ENCODE measurements around the gene MEIS2.

Gene MEIS2

GRCh38 chr15:36977659-36978058 lies 122.7 kb downstream of the MEIS2 start:
- FAIRE-seq (no peak), DNase-seq (ENCODE audit: insufficient read length, low spot score) (no peak)

- no peak for FAIRE-seq
- no peak for DNase-seq (ENCODE audit: insufficient read length, low spot score)
These were observed 127.6 kb downstream of the MEIS2 start for GRCh38 chr15:36972704-36973103.

- DNase-seq (ENCODE audit: insufficient read length, low spot score) (no peak), FAIRE-seq (no peak)
These were observed 129.8 kb downstream of the MEIS2 start for GRCh38 chr15:36970522-36970921.

GRCh38 chr15:36967929-36968328 lies 132.4 kb downstream of the MEIS2 start:
- DNase-seq (ENCODE audit: insufficient read length, low spot score) (no peak), FAIRE-seq (no peak)

GRCh38 chr15:36966708-36967107 lies 133.6 kb downstream of the MEIS2 start:
- FAIRE-seq (no peak), DNase-seq (ENCODE audit: insufficient read length, low spot score) (no peak)

DNA sequence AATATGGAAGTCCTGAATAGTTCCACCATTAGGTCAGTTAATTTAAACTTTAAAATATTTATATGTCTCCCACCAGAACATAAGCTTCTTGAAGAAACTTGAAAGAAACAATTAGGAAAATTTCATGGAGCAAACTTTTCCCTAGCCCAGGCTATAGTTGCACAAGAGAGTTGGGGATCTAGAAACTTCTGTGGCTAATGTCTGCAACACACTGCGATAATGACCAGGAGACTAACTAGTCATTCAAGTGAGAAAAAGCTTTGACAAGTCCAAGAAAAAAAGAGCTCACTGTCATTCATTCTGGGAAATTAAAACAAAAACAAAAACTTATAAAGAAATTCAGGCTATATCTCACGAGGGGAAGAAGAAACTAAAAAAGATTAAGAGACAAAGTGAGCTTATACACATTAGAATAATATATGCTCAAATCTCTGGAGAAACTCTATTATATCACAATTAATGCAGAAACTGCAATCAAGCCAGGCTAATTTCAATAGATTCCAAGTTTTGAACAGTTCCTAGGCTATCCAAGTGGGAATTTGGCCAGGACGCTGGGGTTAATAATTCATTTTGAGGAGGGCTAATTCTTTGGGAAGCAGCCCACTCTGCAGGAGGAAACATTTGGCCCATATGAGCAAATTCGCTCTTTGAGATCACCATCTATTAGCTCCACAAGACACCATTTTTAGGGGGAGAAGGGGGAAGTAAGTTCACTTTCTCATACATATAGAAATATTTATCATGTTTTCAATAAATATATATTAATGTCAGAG lies 134.6 kb downstream of the MEIS2 start:
- DNase-seq (ENCODE audit: insufficient read length, low spot score) (no peak), FAIRE-seq (no peak)

DNA sequence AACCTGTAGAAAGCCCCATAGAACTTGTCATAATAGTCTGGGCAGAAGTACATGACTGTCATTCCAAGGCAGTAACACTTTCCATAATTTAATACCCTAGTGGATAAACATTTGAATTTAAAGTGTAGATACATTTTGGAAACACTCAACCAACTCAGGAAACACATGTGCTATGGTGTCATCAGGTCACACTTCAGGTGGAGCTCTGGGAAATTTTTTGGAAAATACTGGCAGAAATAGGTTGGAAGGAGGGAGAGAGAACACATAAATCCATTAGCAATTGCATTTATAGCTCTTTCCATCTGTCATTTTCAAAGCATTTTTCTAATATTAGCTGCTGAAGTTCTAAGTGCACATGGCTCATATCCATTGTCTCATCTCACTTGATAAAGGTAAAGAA lies 135.7 kb downstream of the MEIS2 start:
- DNase-seq (ENCODE audit: insufficient read length, low spot score) (no peak), FAIRE-seq (no peak)

GRCh38 chr15:36961956-36962355 lies 138.4 kb downstream of the MEIS2 start:
- FAIRE-seq (no peak), DNase-seq (ENCODE audit: insufficient read length, low spot score) (no peak)

GRCh38 chr15:36960947-36961227 lies 139.5 kb downstream of the MEIS2 start:
- DNase-seq (ENCODE audit: insufficient read length, low spot score) (no peak), FAIRE-seq (no peak)

DNA sequence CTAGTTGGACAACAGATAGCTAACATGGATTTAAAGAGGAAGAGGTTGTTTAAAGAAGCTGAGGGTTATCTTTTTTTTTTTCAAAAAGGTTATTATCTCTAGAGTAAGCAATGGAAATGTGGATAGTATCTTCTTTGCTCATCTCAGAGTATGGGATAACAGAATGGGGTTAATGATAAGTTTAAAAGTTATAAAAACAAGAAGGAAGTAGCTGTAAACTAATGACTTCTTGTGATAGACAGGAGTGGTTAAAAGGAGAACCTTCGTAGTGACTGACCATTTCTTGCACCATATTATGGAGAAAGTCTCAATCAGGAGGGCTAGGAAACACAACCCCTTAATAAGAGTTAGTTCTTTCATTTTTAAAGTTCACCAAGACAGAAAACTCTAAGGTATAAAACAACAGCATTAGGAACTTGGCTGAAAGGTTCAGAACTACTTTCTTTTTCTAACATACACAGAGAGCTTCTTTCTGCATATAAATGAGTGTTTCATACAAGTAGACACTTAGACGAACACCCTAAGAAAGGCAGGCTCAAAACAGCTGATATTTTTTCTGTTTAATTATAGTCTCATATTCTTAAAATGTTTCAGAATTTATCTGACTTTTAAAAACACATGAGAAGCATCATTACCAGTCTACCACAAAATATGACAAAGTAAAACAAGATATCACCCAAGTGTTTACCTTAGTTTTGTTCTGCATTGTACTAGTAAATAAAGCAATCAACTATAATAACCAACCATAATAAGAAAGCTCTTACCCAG lies 140.0 kb downstream of the MEIS2 start:
- FAIRE-seq (no peak), DNase-seq (ENCODE audit: insufficient read length, low spot score) (no peak)

DNA sequence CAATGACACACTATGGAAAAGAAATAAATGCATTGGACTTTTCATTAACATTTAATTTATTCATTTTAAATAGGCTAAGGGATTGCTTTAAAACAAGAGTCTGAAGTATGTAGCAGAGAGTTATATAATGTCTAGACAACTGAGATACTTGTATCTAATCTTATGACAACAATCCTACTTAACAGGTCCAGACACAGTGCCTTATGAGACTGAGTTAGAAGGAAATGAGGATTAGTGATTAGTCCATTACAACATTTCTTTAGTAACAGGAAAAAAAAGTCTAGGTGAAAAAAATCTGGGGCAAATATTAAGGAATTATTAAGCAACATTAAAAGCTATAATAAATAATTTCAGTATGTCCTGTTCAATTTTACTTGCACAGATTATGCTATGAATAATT lies 140.6 kb downstream of the MEIS2 start:
- FAIRE-seq (no peak), DNase-seq (ENCODE audit: insufficient read length, low spot score) (no peak)

- no peak for FAIRE-seq
- no peak for DNase-seq (ENCODE audit: insufficient read length, low spot score)
These were observed 141.7 kb downstream of the MEIS2 start for GRCh38 chr15:36958606-36959005.

GRCh38 chr15:36954486-36954885 lies 145.9 kb downstream of the MEIS2 start:
- FAIRE-seq, result no peak
- no peak for DNase-seq (ENCODE audit: insufficient read length, low spot score)

GRCh38 chr15:36953346-36953745 lies 147.0 kb downstream of the MEIS2 start:
- DNase-seq (ENCODE audit: insufficient read length, low spot score) (no peak), FAIRE-seq (no peak)

DNA sequence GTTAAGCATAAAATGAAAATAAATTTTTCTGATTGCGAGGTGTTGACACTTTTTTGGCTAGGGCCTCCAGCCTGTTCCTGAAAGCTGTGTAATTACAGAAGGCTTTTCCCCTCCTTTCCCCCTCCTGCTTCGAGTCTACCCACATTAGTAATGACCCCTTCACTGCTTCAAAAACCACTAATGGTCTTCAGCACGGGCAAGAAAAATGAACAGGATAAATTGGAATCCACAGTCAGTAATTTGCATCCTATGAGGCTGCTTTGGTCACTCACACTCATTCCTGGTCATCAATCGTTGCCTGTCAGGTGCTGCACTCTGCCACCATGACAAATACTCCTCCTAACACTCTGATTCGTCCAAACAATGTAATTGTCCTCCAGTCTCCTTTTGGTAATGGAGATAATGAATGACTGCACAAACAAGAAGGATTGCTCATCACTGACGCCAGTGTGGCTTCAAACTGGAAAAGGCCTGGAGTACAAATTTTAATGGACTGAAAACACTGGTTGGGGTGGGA lies 148.6 kb downstream of the MEIS2 start:
- no peak for DNase-seq (ENCODE audit: insufficient read length, low spot score)
- FAIRE-seq, result no peak

DNA sequence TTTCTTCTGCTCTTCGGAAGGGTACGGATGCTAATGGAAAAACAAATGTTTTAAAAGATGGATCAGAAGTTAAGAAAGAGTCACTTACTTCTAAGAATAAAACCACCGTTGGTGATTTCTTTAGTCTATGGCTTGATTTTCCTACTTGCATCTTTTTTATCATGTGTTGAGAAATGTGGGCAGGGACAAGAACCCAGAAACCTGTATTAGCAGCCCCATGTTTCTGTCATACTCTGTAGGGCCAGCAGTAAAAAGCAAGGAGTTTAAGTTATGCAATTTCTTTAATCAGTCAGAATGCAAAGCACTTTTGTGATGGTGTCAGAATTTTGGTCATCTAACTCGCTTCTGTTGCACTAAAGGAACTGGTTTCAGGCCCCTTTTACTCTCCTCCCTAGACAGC lies 150.0 kb downstream of the MEIS2 start:
- no peak for DNase-seq (ENCODE audit: insufficient read length, low spot score)
- FAIRE-seq, result no peak

DNA sequence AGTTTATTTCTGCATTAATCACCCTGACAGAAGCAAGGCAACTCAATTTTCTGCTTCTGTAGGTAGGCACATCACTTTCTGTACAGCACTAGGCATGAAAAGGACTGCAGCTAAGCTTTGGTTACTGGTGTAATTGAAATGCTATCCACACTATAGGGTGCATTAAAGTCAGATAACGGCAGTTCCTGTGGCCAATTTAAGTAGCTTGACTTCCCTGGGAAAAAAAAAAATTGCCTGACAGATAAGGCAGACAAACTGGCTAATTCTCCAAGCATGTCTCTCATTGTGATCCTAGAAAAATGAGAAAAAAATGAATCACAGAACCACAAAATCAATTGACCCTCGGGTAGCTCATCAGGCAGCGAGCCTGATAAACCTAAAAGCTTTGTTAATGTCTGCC lies 151.4 kb downstream of the MEIS2 start:
- FAIRE-seq (no peak), DNase-seq (ENCODE audit: insufficient read length, low spot score) (no peak)

DNA sequence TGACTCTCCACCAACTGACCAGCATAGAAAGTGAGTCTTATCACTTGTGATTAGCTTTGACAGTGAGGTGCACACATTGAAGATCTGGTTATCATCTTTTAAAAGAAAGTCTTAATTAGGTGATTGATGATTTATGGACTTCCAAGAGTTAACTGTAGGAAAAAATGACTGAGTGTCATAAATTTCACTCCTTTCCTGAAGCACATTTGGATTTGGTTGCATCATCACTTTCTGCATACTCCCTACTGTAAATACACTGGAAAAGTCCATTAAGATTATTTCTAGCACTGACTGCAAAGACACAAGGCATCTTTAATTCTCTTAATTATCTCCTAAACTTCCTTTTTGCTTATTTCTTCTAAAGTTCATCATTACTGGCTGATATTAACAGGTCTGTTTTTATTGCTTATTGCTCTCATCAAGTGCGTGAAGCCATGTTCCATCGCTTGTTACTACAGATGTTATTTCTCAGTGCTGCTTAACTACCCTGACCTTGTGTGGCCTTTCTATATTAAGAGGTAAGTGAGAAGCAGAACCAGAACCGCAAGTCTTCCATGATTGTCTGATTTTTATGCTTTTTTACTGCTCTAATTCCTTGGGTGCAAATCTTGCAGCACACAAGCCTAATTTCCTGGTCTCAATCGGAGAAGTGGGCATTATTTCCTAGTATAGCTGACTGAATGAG lies 153.2 kb downstream of the MEIS2 start:
- DNase-seq (ENCODE audit: insufficient read length, low spot score) (no peak), FAIRE-seq (no peak)

DNA sequence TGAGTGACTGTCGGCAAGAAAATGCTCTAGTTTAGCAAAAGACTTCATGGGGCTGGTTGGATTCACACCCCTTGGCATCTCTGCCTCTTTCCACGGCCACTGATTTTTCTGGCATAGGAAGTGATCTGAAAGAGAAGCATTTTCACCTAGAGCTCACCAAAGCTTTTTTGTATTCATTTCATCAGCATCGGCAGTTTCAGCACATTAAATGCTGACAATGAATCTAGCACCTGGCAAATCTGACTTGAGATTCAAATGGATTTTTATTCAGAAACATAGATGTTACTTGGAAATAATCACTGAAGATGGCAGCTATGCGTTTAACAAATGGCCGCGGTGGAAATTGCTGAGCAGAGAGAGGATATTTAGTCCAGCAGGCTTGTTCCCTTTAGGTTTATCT lies 155.9 kb downstream of the MEIS2 start:
- DNase-seq (ENCODE audit: insufficient read length, low spot score), result no peak
- no peak for FAIRE-seq

DNA sequence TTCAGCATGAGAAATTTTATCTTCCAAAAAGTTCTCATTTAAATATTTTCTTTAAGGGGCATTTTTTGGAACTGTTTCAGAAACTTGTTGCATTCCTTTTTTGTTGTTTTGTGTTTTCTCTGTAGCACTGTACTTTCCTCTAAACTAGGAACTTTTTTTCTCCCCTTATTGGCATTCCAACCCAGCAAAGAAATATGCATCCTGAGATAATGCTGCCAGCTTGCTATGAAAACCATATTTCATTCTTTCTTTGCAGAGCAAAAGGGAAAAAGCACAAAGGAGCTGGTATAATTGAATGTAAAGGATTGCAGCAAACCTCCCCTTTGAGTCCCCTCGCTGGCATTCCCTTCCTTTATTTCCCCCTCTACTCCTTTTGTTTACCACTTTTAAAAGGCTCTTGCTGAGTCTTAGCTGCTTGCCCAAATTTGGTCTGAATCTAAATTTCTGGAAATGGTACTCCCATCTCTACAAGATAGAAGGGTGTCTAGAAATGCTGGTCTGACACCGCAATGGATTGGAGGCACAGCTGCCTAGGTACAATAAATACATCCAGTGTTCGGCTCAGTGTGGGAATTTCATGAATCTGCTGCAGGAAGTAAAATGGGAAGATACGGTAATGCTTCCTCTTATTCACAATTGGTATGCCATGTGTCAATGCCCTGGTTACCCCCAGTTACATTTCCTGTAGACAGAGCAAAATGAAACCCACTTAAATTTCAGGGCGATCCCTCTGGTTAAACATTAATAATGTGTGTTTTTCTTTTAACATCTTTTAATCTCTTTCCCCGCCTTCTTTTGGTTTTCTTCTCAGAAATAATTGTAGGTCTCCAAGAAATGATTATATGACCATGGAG lies 156.6 kb downstream of the MEIS2 start:
- FAIRE-seq (no peak), DNase-seq (ENCODE audit: insufficient read length, low spot score) (no peak)
